ENCODE measurements around the gene RASSF10. TPM values are rescaled to one million over a fixed set of nuclear protein-coding genes. Genes with fewer than 3 reads are reported as not detected.

RASSF10 gene
- total RNA-seq, 1 donor from 2014 or later, result 0.52 TPM

GRCh38 chr11:12973528-12974181 is 35.5 kb upstream of the RASSF10 start:
- Histone ChIP-seq H3K9ac (ENCODE audit: low read depth in 1 of 3, low read length in 3 of 3) (no peak overlapping the region), H3K36me3 (ENCODE audit: control insufficient read depth in 3 of 3, insufficient read depth in 3 of 3, low read length in 3 of 3) (no peaks in the 10 kb centered on the region), H3K27ac (ENCODE audit: low read depth, low read length) (no peak overlapping the region), H3K4me3 (ENCODE audit: low read length in 3 of 3) (no peak overlapping the region), H3K9me3 (ENCODE audit: control insufficient read depth in 3 of 3, low read length in 3 of 3) (no peaks in the 10 kb centered on the region), H3K27me3 (ENCODE audit: control insufficient read depth in 3 of 3, insufficient read depth in 3 of 3, low read length in 3 of 3) (no peaks in the 10 kb centered on the region), H3K4me1 (ENCODE audit: control insufficient read depth in 3 of 3, insufficient read depth in 3 of 3, low read length in 3 of 3) (no peaks in the 10 kb centered on the region)

DNA sequence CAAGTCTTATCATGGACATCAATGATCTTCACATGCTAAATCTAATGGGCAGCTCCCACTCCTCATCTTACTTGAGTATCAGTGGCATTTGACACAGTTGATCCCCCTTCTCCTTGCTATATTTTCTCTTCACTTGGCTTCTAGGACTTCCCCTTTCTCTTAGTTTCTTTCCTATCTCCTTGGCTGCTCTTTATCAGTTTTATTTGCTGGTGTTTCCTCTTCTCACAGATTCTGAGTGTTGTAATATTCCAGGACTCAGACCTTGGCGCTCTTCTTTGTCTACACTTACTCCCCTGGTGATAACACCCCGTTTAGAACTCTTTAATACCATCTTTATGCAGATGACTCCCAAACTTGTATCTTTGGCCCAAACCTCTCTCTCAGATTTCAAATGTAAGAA is 33.9 kb upstream of the RASSF10 start:
- Histone ChIP-seq H3K4me3 (ENCODE audit: low read length in 3 of 3) (no peak overlapping the region), H3K9me3 (ENCODE audit: control insufficient read depth in 3 of 3, low read length in 3 of 3) (no peaks in the 10 kb centered on the region), H3K9ac (ENCODE audit: low read depth in 1 of 3, low read length in 3 of 3) (no peak overlapping the region), H3K27me3 (ENCODE audit: control insufficient read depth in 3 of 3, insufficient read depth in 3 of 3, low read length in 3 of 3) (no peaks in the 10 kb centered on the region), H3K27ac (ENCODE audit: low read depth, low read length) (no peak overlapping the region), H3K4me1 (ENCODE audit: control insufficient read depth in 3 of 3, insufficient read depth in 3 of 3, low read length in 3 of 3) (no peaks in the 10 kb centered on the region), H3K36me3 (ENCODE audit: control insufficient read depth in 3 of 3, insufficient read depth in 3 of 3, low read length in 3 of 3) (no peaks in the 10 kb centered on the region)

DNA sequence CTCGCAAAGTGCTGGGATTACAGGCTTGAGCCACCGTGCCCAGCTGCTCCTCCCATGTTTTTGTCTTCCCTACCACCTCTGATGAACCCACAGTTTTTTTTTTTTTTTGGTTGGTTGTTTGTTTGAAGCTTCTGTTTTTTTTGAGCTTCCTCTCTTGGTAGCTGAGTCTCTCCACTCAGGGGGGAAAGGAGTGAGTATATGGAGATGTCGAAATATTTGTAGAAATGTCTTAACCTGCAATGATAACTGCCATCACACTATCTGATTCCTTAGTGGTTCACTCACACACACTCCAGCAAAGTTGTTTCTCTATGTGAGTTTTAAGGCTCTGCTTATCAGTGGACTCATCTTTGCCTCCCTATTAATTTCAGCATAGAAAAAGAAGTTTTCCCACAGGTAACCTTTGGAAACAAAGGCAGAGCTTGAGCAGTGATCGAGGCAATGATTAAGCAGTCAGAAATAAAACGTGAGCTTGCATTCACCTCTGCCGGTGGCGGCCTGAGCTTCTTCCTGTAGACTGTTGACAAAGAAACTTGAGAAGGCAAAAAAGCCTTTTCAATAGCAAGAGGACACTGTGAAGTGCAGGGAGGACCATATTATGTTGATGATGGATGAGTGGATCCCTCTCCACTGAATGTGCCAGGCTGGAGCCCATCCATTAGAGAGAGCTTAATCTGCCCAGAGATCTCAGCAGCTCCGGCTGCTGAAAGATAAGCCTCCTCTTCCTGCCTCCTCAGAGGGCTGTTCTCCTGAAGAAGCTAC is 29.0 kb upstream of the RASSF10 start:
- Histone ChIP-seq H3K4me1 (ENCODE audit: control insufficient read depth in 3 of 3, insufficient read depth in 3 of 3, low read length in 3 of 3) (no peaks in the 10 kb centered on the region), H3K27ac (ENCODE audit: low read depth, low read length) (no peak overlapping the region), H3K9ac (ENCODE audit: low read depth in 1 of 3, low read length in 3 of 3) (no peak overlapping the region), H3K36me3 (ENCODE audit: control insufficient read depth in 3 of 3, insufficient read depth in 3 of 3, low read length in 3 of 3) (no peaks in the 10 kb centered on the region), H3K9me3 (ENCODE audit: control insufficient read depth in 3 of 3, low read length in 3 of 3) (no peaks in the 10 kb centered on the region), H3K27me3 (ENCODE audit: control insufficient read depth in 3 of 3, insufficient read depth in 3 of 3, low read length in 3 of 3) (peaks cover 0 to 4% (median 0%) of the 10 kb centered on the region in 3 donors), H3K4me3 (ENCODE audit: low read length in 3 of 3) (no peak overlapping the region)

DNA sequence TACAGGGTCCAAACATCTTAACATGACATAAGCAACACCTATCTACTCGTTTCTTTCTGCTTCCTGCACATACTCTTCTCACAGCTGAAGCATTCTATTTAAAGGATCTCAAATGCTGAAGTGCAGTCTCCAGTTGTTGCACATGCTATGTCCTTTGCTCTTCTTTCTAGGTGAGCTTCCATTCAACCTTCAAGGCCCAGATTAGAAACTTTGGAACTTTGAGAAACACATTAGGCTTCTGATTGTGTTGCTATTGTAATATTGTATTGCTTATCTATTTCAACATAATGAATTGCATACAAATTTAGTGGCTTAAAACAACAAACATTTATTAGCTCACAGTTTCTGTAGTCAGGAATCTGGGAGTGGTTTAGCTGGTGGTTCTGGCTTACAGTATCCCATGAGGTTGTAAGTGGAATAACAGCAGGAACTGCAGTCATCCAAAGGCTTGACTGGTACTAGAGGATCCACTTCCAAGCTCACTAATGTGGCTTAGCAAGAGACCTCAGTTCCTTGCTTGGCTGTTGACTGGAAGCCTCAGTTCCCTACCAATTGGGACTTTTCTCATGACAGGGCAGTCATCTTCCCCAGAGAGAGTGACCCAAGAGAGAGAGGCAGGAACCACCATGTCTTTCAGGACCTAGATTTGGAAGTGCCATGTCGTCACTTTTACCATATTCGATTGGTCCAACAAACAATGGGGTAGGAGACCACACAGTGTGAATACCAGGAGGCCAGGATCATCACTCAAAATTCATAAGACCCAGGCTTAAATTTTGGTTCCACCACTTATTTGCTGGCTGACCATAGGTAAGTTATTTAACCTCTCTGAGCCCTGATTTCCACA is 27.2 kb upstream of the RASSF10 start:
- H3K4me1 ChIP-seq (ENCODE audit: control insufficient read depth in 3 of 3, insufficient read depth in 3 of 3, low read length in 3 of 3), result no peaks in the 10 kb centered on the region
- H3K9me3 ChIP-seq (ENCODE audit: control insufficient read depth in 3 of 3, low read length in 3 of 3), result no peaks in the 10 kb centered on the region
- no peak overlapping the region for H3K27ac ChIP-seq (ENCODE audit: low read depth, low read length)

GRCh38 chr11:12983336-12983735 is 25.8 kb upstream of the RASSF10 start:
- H3K27ac ChIP-seq (ENCODE audit: low read depth, low read length), result no peak overlapping the region
- no peaks in the 10 kb centered on the region for H3K4me1 ChIP-seq (ENCODE audit: control insufficient read depth in 3 of 3, insufficient read depth in 3 of 3, low read length in 3 of 3)
- no peaks in the 10 kb centered on the region for H3K36me3 ChIP-seq (ENCODE audit: control insufficient read depth in 3 of 3, insufficient read depth in 3 of 3, low read length in 3 of 3)
- H3K4me3 ChIP-seq (ENCODE audit: low read length in 3 of 3), result no peak overlapping the region
- H3K9ac ChIP-seq (ENCODE audit: low read depth in 1 of 3, low read length in 3 of 3), result no peak overlapping the region
- peaks cover 0 to 10% (median 3%) of the 10 kb centered on the region in 3 donors for H3K27me3 ChIP-seq (ENCODE audit: control insufficient read depth in 3 of 3, insufficient read depth in 3 of 3, low read length in 3 of 3)
- H3K9me3 ChIP-seq (ENCODE audit: control insufficient read depth in 3 of 3, low read length in 3 of 3), result no peaks in the 10 kb centered on the region

More for the DNA sequence above, 27.2 kb upstream of the RASSF10 start:
- H3K27me3 ChIP-seq (ENCODE audit: control insufficient read depth in 3 of 3, insufficient read depth in 3 of 3, low read length in 3 of 3), result peaks cover 0 to 10% (median 3%) of the 10 kb centered on the region in 3 donors
- H3K4me3 ChIP-seq (ENCODE audit: low read length in 3 of 3), result no peak overlapping the region
- no peak overlapping the region for H3K9ac ChIP-seq (ENCODE audit: low read depth in 1 of 3, low read length in 3 of 3)
- no peaks in the 10 kb centered on the region for H3K36me3 ChIP-seq (ENCODE audit: control insufficient read depth in 3 of 3, insufficient read depth in 3 of 3, low read length in 3 of 3)

DNA sequence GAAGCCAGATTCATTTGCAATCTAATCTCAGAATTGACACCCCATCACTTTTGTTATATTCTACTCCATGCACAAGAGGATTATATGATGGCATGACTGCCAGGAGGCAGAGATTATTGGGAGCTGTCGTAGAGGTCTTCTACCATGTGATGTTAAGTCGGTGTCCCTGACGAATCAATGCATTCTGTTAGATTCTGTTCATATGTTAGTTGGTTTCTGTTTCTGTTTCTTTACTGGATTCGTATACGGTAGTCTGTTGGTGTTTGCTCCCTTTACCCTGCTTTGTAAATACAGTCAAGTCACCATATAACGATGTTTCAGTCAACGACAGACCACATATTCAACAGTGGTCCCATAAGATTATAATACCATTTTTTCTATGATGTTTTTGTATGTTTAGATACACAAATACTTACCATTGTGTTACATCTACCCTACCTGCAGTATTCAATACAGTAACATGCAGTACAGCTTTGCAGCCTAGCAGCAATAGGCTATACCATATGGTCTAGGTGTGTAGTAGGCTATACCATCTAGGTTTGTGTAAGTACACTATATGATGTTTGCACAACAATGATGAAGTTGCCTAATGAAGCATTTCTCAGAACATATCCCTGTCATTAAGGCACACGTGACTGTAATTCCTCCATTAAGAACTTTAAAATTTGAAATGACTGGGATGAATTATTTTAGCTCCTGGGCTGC is 22.8 kb upstream of the RASSF10 start:
- Histone ChIP-seq H3K27ac (ENCODE audit: low read depth, low read length) (no peak overlapping the region), H3K27me3 (ENCODE audit: control insufficient read depth in 3 of 3, insufficient read depth in 3 of 3, low read length in 3 of 3) (peaks cover 0 to 10% (median 3%) of the 10 kb centered on the region in 3 donors), H3K9ac (ENCODE audit: low read depth in 1 of 3, low read length in 3 of 3) (no peak overlapping the region), H3K9me3 (ENCODE audit: control insufficient read depth in 3 of 3, low read length in 3 of 3) (no peaks in the 10 kb centered on the region), H3K36me3 (ENCODE audit: control insufficient read depth in 3 of 3, insufficient read depth in 3 of 3, low read length in 3 of 3) (no peaks in the 10 kb centered on the region), H3K4me3 (ENCODE audit: low read length in 3 of 3) (no peak overlapping the region), H3K4me1 (ENCODE audit: control insufficient read depth in 3 of 3, insufficient read depth in 3 of 3, low read length in 3 of 3) (no peaks in the 10 kb centered on the region)

DNA sequence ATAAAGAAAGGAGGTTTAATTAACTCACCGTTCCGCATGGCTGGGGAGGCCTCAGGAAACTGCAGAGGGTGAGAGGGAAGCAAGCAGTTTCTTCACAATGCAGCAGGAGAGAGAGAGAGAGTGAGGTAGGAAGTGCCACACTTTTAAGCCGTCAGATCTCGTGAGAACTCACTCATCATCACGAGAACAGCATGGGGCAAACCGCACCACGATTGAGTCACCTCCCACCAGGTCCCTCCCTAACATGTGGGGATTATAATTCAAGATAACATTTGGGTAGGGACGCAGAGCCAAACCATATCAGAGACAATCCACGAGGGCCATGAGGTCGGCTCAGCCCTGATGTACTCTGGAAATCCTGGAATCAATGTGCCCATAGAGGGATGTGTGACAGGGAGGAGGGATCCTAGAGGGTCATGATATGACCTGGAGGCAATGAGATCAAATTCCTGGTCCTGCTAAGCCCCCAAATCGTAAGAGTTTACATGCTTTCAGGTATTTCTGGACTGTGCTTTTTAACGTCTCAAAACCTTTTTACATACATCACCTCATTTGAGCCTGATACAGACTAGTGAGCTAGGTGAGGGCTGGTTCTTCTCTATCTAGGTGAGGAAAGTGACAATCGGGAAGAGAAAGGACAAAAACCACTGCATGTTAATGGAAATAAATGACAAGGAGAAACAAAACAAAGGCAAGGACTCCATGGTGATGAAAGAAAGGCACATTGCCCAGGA is 19.5 kb upstream of the RASSF10 start:
- no peaks in the 10 kb centered on the region for H3K36me3 ChIP-seq (ENCODE audit: control insufficient read depth in 3 of 3, insufficient read depth in 3 of 3, low read length in 3 of 3)
- H3K4me3 ChIP-seq (ENCODE audit: low read length in 3 of 3), result no peak overlapping the region
- peaks cover 0 to 6% (median 3%) of the 10 kb centered on the region in 3 donors for H3K27me3 ChIP-seq (ENCODE audit: control insufficient read depth in 3 of 3, insufficient read depth in 3 of 3, low read length in 3 of 3)
- H3K9me3 ChIP-seq (ENCODE audit: control insufficient read depth in 3 of 3, low read length in 3 of 3), result no peaks in the 10 kb centered on the region
- no peak overlapping the region for H3K9ac ChIP-seq (ENCODE audit: low read depth in 1 of 3, low read length in 3 of 3)
- no peaks in the 10 kb centered on the region for H3K4me1 ChIP-seq (ENCODE audit: control insufficient read depth in 3 of 3, insufficient read depth in 3 of 3, low read length in 3 of 3)
- no peak overlapping the region for H3K27ac ChIP-seq (ENCODE audit: low read depth, low read length)

DNA sequence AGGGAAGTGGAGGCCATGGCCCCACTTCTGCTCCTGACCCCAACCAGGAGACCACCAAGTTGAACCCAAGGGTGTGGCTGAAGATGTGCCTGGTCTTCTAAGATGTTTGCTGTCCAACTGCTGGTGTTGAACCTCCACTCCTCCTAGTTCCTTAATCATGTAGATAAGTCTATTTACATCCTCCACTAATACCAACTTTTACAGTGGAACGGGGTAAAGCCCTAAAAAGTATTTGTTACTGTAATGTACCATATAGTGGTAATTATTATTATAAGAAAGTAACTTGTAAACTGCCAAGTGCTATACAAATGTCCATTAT is 19.0 kb upstream of the RASSF10 start:
- no peak overlapping the region for H3K27ac ChIP-seq (ENCODE audit: low read depth, low read length)
- no peaks in the 10 kb centered on the region for H3K36me3 ChIP-seq (ENCODE audit: control insufficient read depth in 3 of 3, insufficient read depth in 3 of 3, low read length in 3 of 3)
- H3K27me3 ChIP-seq (ENCODE audit: control insufficient read depth in 3 of 3, insufficient read depth in 3 of 3, low read length in 3 of 3), result peaks cover 0 to 6% (median 3%) of the 10 kb centered on the region in 3 donors
- no peaks in the 10 kb centered on the region for H3K4me1 ChIP-seq (ENCODE audit: control insufficient read depth in 3 of 3, insufficient read depth in 3 of 3, low read length in 3 of 3)
- no peaks in the 10 kb centered on the region for H3K9me3 ChIP-seq (ENCODE audit: control insufficient read depth in 3 of 3, low read length in 3 of 3)
- H3K4me3 ChIP-seq (ENCODE audit: low read length in 3 of 3), result no peak overlapping the region
- H3K9ac ChIP-seq (ENCODE audit: low read depth in 1 of 3, low read length in 3 of 3), result no peak overlapping the region

DNA sequence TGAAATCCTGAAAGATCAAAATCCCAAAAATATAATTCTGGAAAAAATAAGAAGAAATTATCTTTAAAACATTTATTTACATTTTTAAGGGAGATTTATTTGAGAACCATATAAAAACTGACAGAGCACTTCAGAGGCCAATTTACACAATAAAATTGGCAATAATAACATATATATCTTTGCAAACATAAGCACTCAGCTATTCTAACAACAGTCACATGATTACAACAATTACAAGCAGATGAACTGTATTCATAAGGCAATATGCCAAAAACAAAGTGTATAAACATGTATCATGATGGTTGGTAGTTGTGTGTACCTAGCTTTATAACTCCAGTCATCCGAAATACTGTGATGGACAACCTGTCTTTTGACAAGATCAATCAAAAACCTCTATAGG is 17.7 kb upstream of the RASSF10 start:
- Histone ChIP-seq H3K27me3 (ENCODE audit: control insufficient read depth in 3 of 3, insufficient read depth in 3 of 3, low read length in 3 of 3) (peaks cover 0 to 3% (median 0%) of the 10 kb centered on the region in 3 donors), H3K4me3 (ENCODE audit: low read length in 3 of 3) (no peak overlapping the region), H3K9me3 (ENCODE audit: control insufficient read depth in 3 of 3, low read length in 3 of 3) (no peaks in the 10 kb centered on the region), H3K36me3 (ENCODE audit: control insufficient read depth in 3 of 3, insufficient read depth in 3 of 3, low read length in 3 of 3) (no peaks in the 10 kb centered on the region), H3K9ac (ENCODE audit: low read depth in 1 of 3, low read length in 3 of 3) (no peak overlapping the region), H3K27ac (ENCODE audit: low read depth, low read length) (no peak overlapping the region), H3K4me1 (ENCODE audit: control insufficient read depth in 3 of 3, insufficient read depth in 3 of 3, low read length in 3 of 3) (no peaks in the 10 kb centered on the region)

Measured in skeletal muscle tissue (tissue), 4 donors.